HL-60 (cell line): Measurements from ENCODE around the gene CHID1.

Source experiments
- DNase-seq, 2 experiments: peaks; one replicate each; pipeline ENCODE4 v3.0.0-alpha.2; 2010 to 2020; ENCODE audit warnings: low read depth in 1 of 2, low spot score in 1 of 2
- H3K27ac ChIP-seq: fragments of 250-450 bp; sonication (Bioruptor Pico); replicated peaks from 2 replicates; pipeline ENCODE4 v1.5.1; 2020; ENCODE audit warnings: mild to moderate bottlenecking, moderate library complexity
- H3K27me3 ChIP-seq: fragments of 250-450 bp; sonication (Bioruptor Pico); 2 replicates; pipeline ENCODE4 v1.5.1; 2021; ENCODE audit warnings: mild to moderate bottlenecking, moderate library complexity; ENCODE audit not compliant: insufficient read depth, poor library complexity, severe bottlenecking
- H3K4me3 ChIP-seq: replicated peaks from 2 replicates; pipeline ENCODE4 v1.5.1; 2011; ENCODE audit warnings: mild to moderate bottlenecking, control low read depth, low read length; ENCODE audit not compliant: insufficient read depth
- GABPA ChIP-seq: IDR thresholded peaks from 2 replicates; pipeline ENCODE4 v1.6.1; 2012; ENCODE audit warnings: low read depth
- POLR2AphosphoS5 ChIP-seq: IDR thresholded peaks from 2 replicates; pipeline ENCODE4 v1.6.1; 2012; ENCODE audit warnings: low read depth
- SPI1 ChIP-seq: IDR thresholded peaks from 2 replicates; pipeline ENCODE4 v1.6.1; 2012; ENCODE audit warnings: low read depth, mild to moderate bottlenecking, borderline replicate concordance
- TF ChIP-seq, protein P1 (sequence below): IDR thresholded peaks from 2 replicates; pipeline ENCODE4 v1.6.1; 2012; ENCODE audit warnings: low read depth; ENCODE audit not compliant: insufficient replicate concordance
- TF ChIP-seq, protein P2 (sequence below): IDR thresholded peaks from one replicate; pipeline ENCODE4 v1.5.1; 2011; ENCODE audit warnings: low read length, control low read depth, inconsistent platforms; ENCODE audit not compliant: insufficient read depth

Gene CHID1

DNA sequence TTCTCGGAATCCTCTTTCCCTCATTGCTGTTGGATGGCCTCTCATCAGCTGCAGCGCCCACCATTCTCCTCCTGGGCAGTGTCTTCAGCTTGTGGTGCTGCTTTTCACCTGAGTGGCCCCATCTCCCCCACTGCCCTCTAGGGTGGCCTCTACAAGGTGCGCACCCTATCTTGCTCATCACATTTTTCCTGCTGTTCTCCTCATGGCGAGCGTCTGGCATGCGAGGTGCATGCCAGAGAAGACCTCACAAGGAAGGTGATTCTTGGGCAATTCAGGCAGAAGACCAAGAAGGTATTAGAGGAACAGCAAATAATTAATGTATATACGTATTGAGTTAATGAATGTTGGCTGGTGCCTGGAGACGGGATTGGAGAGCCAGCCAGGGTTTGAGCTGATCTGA is 18.2 kb upstream of the CHID1 start:
- no peak for DNase-seq
- TF ChIP-seq GABPA (no peak), POLR2AphosphoS5 (no peak), SPI1 (no peak)
- TF ChIP-seq, protein P1, sequence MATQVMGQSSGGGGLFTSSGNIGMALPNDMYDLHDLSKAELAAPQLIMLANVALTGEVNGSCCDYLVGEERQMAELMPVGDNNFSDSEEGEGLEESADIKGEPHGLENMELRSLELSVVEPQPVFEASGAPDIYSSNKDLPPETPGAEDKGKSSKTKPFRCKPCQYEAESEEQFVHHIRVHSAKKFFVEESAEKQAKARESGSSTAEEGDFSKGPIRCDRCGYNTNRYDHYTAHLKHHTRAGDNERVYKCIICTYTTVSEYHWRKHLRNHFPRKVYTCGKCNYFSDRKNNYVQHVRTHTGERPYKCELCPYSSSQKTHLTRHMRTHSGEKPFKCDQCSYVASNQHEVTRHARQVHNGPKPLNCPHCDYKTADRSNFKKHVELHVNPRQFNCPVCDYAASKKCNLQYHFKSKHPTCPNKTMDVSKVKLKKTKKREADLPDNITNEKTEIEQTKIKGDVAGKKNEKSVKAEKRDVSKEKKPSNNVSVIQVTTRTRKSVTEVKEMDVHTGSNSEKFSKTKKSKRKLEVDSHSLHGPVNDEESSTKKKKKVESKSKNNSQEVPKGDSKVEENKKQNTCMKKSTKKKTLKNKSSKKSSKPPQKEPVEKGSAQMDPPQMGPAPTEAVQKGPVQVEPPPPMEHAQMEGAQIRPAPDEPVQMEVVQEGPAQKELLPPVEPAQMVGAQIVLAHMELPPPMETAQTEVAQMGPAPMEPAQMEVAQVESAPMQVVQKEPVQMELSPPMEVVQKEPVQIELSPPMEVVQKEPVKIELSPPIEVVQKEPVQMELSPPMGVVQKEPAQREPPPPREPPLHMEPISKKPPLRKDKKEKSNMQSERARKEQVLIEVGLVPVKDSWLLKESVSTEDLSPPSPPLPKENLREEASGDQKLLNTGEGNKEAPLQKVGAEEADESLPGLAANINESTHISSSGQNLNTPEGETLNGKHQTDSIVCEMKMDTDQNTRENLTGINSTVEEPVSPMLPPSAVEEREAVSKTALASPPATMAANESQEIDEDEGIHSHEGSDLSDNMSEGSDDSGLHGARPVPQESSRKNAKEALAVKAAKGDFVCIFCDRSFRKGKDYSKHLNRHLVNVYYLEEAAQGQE: no peak
- TF ChIP-seq, protein P2, sequence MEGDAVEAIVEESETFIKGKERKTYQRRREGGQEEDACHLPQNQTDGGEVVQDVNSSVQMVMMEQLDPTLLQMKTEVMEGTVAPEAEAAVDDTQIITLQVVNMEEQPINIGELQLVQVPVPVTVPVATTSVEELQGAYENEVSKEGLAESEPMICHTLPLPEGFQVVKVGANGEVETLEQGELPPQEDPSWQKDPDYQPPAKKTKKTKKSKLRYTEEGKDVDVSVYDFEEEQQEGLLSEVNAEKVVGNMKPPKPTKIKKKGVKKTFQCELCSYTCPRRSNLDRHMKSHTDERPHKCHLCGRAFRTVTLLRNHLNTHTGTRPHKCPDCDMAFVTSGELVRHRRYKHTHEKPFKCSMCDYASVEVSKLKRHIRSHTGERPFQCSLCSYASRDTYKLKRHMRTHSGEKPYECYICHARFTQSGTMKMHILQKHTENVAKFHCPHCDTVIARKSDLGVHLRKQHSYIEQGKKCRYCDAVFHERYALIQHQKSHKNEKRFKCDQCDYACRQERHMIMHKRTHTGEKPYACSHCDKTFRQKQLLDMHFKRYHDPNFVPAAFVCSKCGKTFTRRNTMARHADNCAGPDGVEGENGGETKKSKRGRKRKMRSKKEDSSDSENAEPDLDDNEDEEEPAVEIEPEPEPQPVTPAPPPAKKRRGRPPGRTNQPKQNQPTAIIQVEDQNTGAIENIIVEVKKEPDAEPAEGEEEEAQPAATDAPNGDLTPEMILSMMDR: no peak
- H3K27ac ChIP-seq: no peak overlapping the region
- H3K27me3 ChIP-seq: no peaks in the 10 kb centered on the region
- H3K4me3 ChIP-seq: no peak overlapping the region

DNA sequence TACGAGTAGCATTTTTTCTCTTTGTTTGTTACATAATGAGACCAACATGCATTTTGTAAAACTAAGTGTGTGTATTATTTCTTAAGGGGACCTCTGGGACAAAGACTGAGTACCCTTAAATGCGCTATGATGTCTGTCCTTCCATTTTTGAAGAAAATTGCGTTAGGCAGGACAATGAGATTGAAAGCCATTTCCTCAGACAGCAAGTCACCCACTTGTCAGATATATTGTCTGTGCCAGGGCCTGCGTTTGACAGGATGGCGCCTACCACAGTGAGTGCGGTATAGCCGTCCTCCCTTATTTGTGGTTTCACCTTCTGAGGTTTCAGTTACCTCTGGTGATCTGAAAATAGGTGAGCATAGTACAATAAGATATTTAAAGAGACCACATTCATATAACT is 17.3 kb upstream of the CHID1 start:
- H3K4me3 ChIP-seq: no peak overlapping the region
- no peak overlapping the region for H3K27ac ChIP-seq
- TF ChIP-seq POLR2AphosphoS5 (no peak), SPI1 (no peak), GABPA (no peak)
- TF ChIP-seq, protein P2: no peak
- TF ChIP-seq, protein P1: no peak
- H3K27me3 ChIP-seq: no peaks in the 10 kb centered on the region
- DNase-seq: no peak

DNA sequence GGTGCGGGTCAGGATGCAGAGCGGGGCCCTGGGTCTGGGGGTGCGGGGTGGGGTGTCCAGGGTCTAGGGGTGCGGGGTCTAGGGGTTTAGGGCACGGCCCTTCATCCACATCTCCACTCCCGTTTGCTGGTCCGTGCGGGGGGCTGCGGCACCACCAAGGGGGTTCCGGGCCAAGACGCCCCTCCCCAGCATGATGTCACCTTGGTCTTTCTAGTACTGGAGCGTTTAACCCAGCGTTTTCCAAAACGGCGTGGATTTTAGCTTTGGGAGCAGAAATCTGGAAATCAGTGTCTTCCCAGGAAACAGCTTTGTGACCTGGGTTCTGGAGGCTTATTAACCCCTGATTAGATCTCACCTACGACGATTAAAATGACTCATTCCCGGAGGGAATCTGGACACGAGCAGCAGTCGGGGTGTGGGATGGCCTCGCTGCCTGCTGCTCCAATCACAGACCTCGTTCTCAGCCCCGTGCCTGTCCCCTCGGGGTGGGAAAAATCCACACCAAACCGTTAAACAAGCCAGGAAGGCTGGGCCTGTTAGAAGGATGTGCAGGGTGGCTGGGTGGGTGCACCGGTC is 15.8 kb upstream of the CHID1 start:
- DNase-seq: no peak
- TF ChIP-seq SPI1 (no peak), GABPA (no peak), POLR2AphosphoS5 (no peak)
- TF ChIP-seq, protein P2: no peak
- TF ChIP-seq, protein P1: no peak
- Histone ChIP-seq H3K4me3 (peak overlapping the region; percentile 72), H3K27me3 (no peaks in the 10 kb centered on the region), H3K27ac (no peak overlapping the region)
